ENCODE data around the gene SAMHD1. TPM values are rescaled to one million over a fixed set of nuclear protein-coding genes. Genes with fewer than 3 reads are reported as not detected.
"Not testable (repeated sequence)": the region's sequence is repeated elsewhere in the genome, so short reads cannot be mapped to it uniquely, and the experiment has no call there.

The SAMHD1 gene
- total RNA-seq, 1 donor from 2014 or later = 45.7 TPM

GRCh38 chr20:36924167-36925045 lies 27.1 kb downstream of the SAMHD1 start:
- H3K27ac Mint-ChIP-seq = peak overlapping the region; percentile 13
- H3K27me3 Mint-ChIP-seq (ENCODE audit: low read depth) = no peaks in the 10 kb centered on the region
- H3K36me3 Mint-ChIP-seq (ENCODE audit: low read depth) = peaks cover 49% of the 10 kb centered on the region
- H3K4me1 Mint-ChIP-seq (ENCODE audit: low read depth) = peaks cover 5% of the 10 kb centered on the region
- no peaks in the 10 kb centered on the region for H3K9me3 Mint-ChIP-seq
- no peak for DNase-seq (ENCODE audit: low spot score)
- intact Hi-C loops (cut with micrococcal nuclease) = no loop called here
- H3K4me3 Mint-ChIP-seq (ENCODE audit: low read depth) = no peak overlapping the region

GRCh38 chr20:36920334-36920730 lies 31.2 kb downstream of the SAMHD1 start:
- peaks cover 27% of the 10 kb centered on the region for H3K36me3 Mint-ChIP-seq (ENCODE audit: low read depth)
- no peak overlapping the region for H3K27ac Mint-ChIP-seq
- H3K27me3 Mint-ChIP-seq (ENCODE audit: low read depth) = no peaks in the 10 kb centered on the region
- H3K9me3 Mint-ChIP-seq = no peaks in the 10 kb centered on the region
- intact Hi-C loops (cut with micrococcal nuclease) = no loop called here
- peaks cover 5% of the 10 kb centered on the region for H3K4me1 Mint-ChIP-seq (ENCODE audit: low read depth)
- H3K4me3 Mint-ChIP-seq (ENCODE audit: low read depth) = no peak overlapping the region
- DNase-seq (ENCODE audit: low spot score) = no peak

GRCh38 chr20:36919715-36920333 lies 31.7 kb downstream of the SAMHD1 start:
- no peaks in the 10 kb centered on the region for H3K27me3 Mint-ChIP-seq (ENCODE audit: low read depth)
- peaks cover 5% of the 10 kb centered on the region for H3K4me1 Mint-ChIP-seq (ENCODE audit: low read depth)
- H3K36me3 Mint-ChIP-seq (ENCODE audit: low read depth) = peaks cover 32% of the 10 kb centered on the region
- no peak overlapping the region for H3K4me3 Mint-ChIP-seq (ENCODE audit: low read depth)
- no peaks in the 10 kb centered on the region for H3K9me3 Mint-ChIP-seq
- intact Hi-C loops (cut with micrococcal nuclease) = no loop called here
- H3K27ac Mint-ChIP-seq = peak overlapping the region; percentile 33
- no peak for DNase-seq (ENCODE audit: low spot score)

DNA sequence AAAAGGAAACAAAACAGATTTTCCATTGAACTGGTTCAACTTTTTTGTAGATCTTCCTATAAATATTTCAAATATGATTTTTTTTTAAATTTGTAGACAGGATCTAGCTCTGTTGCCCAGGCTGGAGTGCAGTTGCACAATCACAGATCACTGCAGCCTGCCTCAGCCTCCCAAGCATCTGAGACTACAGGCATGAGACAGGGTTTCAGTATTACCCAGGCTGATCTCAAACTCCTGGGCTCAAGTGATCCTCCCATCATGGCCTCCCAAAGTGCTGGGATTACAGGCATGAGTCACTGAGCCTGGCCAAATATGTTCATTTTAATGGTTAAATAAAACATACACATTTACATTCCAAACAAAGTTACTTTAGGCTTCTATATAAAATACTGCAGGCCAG lies 33.6 kb downstream of the SAMHD1 start:
- Mint-ChIP-seq H3K36me3 (ENCODE audit: low read depth) (peaks cover 30% of the 10 kb centered on the region), H3K27ac (no peak overlapping the region), H3K4me3 (ENCODE audit: low read depth) (no peak overlapping the region), H3K9me3 (no peaks in the 10 kb centered on the region), H3K4me1 (ENCODE audit: low read depth) (peaks cover 2% of the 10 kb centered on the region), H3K27me3 (ENCODE audit: low read depth) (no peaks in the 10 kb centered on the region)
- intact Hi-C loops (cut with micrococcal nuclease) = no loop called here
- DNase-seq (ENCODE audit: low spot score) = no peak

DNA sequence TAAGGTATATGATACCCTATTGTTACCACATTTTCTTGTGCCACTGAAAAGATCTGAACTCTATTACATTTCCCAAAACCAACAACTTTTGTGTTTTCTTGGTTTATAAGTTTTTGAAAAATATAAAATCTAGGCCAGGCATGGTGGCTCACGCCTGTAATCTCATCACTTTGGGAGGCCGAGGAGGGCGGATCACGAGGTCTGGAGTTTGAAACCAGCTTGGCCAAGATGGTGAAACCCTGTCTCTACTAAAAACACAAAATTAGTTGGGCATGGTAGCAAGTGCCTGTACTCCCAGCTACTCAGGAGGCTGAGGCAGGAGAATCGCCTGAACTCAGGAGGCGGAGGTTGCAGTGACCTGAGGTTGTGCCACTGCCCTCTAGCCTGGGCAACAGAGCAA lies 34.3 kb downstream of the SAMHD1 start:
- intact Hi-C loops (cut with micrococcal nuclease) = no loop called here
- Mint-ChIP-seq H3K4me1 (ENCODE audit: low read depth) (peaks cover 2% of the 10 kb centered on the region), H3K27me3 (ENCODE audit: low read depth) (no peaks in the 10 kb centered on the region), H3K36me3 (ENCODE audit: low read depth) (peaks cover 33% of the 10 kb centered on the region), H3K27ac (no peak overlapping the region), H3K4me3 (ENCODE audit: low read depth) (no peak overlapping the region), H3K9me3 (no peaks in the 10 kb centered on the region)
- no peak for DNase-seq (ENCODE audit: low spot score)

DNA sequence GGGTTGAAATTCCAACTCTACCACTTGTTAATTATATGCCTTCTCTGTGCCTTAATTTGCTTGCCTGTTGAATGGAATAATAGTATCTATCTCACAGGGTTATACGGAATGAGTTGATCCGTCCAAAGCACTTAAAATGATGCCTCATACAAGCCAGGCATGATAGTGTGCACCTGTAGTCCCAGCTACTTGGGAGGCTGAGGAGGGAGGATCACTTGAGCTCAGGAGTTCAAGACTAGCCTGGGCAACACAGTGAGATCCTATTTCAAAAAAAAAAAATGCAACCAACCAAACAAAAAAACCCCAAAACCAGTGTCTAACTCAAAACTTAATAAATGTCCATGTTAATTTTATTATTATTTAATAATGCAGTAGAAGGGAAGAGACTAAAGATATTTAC lies 35.3 kb downstream of the SAMHD1 start:
- H3K36me3 Mint-ChIP-seq (ENCODE audit: low read depth) = peaks cover 43% of the 10 kb centered on the region
- H3K27ac Mint-ChIP-seq = no peak overlapping the region
- H3K27me3 Mint-ChIP-seq (ENCODE audit: low read depth) = no peaks in the 10 kb centered on the region
- intact Hi-C loops (cut with micrococcal nuclease) = no loop called here
- no peaks in the 10 kb centered on the region for H3K9me3 Mint-ChIP-seq
- H3K4me1 Mint-ChIP-seq (ENCODE audit: low read depth) = peaks cover 2% of the 10 kb centered on the region
- H3K4me3 Mint-ChIP-seq (ENCODE audit: low read depth) = no peak overlapping the region
- DNase-seq (ENCODE audit: low spot score) = no peak

- Mint-ChIP-seq H3K9me3 (no peaks in the 10 kb centered on the region), H3K4me1 (ENCODE audit: low read depth) (peaks cover 10% of the 10 kb centered on the region), H3K36me3 (ENCODE audit: low read depth) (peaks cover 49% of the 10 kb centered on the region), H3K27ac (no peak overlapping the region), H3K4me3 (ENCODE audit: low read depth) (no peak overlapping the region), H3K27me3 (ENCODE audit: low read depth) (no peaks in the 10 kb centered on the region)
- DNase-seq (ENCODE audit: low spot score) = no peak
- intact Hi-C loops (cut with micrococcal nuclease) = no loop called here
Observed at GRCh38 chr20:36908603-36909002, 42.9 kb downstream of the SAMHD1 start.

- H3K27ac Mint-ChIP-seq; intact Hi-C loops (cut with micrococcal nuclease); DNase-seq (ENCODE audit: low spot score); H3K9me3 Mint-ChIP-seq; H3K27me3 Mint-ChIP-seq (ENCODE audit: low read depth); H3K4me3 Mint-ChIP-seq (ENCODE audit: low read depth): not testable (repeated sequence)
- peaks cover 51% of the 10 kb centered on the region for H3K36me3 Mint-ChIP-seq (ENCODE audit: low read depth)
- peaks cover 10% of the 10 kb centered on the region for H3K4me1 Mint-ChIP-seq (ENCODE audit: low read depth)
Observed at GRCh38 chr20:36906086-36906485, 45.4 kb downstream of the SAMHD1 start.

- H3K27ac Mint-ChIP-seq; intact Hi-C loops (cut with micrococcal nuclease); H3K4me3 Mint-ChIP-seq (ENCODE audit: low read depth); H3K27me3 Mint-ChIP-seq (ENCODE audit: low read depth); H3K9me3 Mint-ChIP-seq; DNase-seq (ENCODE audit: low spot score): not testable (repeated sequence)
- peaks cover 53% of the 10 kb centered on the region for H3K36me3 Mint-ChIP-seq (ENCODE audit: low read depth)
- peaks cover 10% of the 10 kb centered on the region for H3K4me1 Mint-ChIP-seq (ENCODE audit: low read depth)
Observed at GRCh38 chr20:36905566-36905965, 45.9 kb downstream of the SAMHD1 start.

GRCh38 chr20:36904690-36905089 lies 46.8 kb downstream of the SAMHD1 start:
- Mint-ChIP-seq H3K4me1 (ENCODE audit: low read depth) (peaks cover 10% of the 10 kb centered on the region), H3K27ac (peak overlapping the region; percentile 43), H3K4me3 (ENCODE audit: low read depth) (no peak overlapping the region), H3K9me3 (no peaks in the 10 kb centered on the region), H3K27me3 (ENCODE audit: low read depth) (no peaks in the 10 kb centered on the region), H3K36me3 (ENCODE audit: low read depth) (peaks cover 50% of the 10 kb centered on the region)
- intact Hi-C loops (cut with micrococcal nuclease) = no loop called here
- no peak for DNase-seq (ENCODE audit: low spot score)

DNA sequence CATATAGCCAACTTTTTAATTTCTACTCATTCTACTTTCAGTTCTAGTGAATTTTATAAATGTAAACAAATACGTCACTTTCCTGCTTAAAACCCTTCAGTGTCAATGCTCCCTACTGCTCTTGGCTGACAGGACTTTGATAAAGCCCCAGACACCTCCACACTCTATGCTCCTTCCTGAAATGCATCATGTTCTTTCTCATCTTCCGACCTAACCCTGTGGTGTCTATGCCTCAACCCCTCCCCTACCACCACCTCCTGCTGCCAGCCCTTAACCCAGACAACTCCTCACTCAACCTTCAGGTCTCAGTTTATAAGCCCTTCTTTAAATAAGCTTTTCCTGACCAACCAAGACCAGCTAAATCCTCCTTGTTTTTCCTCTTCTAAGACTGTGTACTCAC lies 56.5 kb downstream of the SAMHD1 start:
- Mint-ChIP-seq H3K27ac (peak overlapping the region; percentile 82), H3K4me3 (ENCODE audit: low read depth) (no peak overlapping the region), H3K27me3 (ENCODE audit: low read depth) (no peaks in the 10 kb centered on the region), H3K4me1 (ENCODE audit: low read depth) (peaks cover 4% of the 10 kb centered on the region), H3K36me3 (ENCODE audit: low read depth) (peaks cover 74% of the 10 kb centered on the region), H3K9me3 (no peaks in the 10 kb centered on the region)
- intact Hi-C loops (cut with micrococcal nuclease) = no loop called here
- DNase-seq (ENCODE audit: low spot score) = no peak

GRCh38 chr20:36893801-36894200 lies 57.7 kb downstream of the SAMHD1 start:
- no peak for DNase-seq (ENCODE audit: low spot score)
- H3K27ac Mint-ChIP-seq = no peak overlapping the region
- H3K27me3 Mint-ChIP-seq (ENCODE audit: low read depth) = no peaks in the 10 kb centered on the region
- H3K4me3 Mint-ChIP-seq (ENCODE audit: low read depth) = no peak overlapping the region
- H3K36me3 Mint-ChIP-seq (ENCODE audit: low read depth) = peaks cover 74% of the 10 kb centered on the region
- intact Hi-C loops (cut with micrococcal nuclease) = no loop called here
- peaks cover 4% of the 10 kb centered on the region for H3K4me1 Mint-ChIP-seq (ENCODE audit: low read depth)
- H3K9me3 Mint-ChIP-seq = no peaks in the 10 kb centered on the region

GRCh38 chr20:36891211-36891610 lies 60.3 kb downstream of the SAMHD1 start:
- Mint-ChIP-seq H3K9me3 (no peaks in the 10 kb centered on the region), H3K36me3 (ENCODE audit: low read depth) (peaks cover 52% of the 10 kb centered on the region), H3K27ac (no peak overlapping the region), H3K4me3 (ENCODE audit: low read depth) (no peak overlapping the region), H3K27me3 (ENCODE audit: low read depth) (no peaks in the 10 kb centered on the region), H3K4me1 (ENCODE audit: low read depth) (peaks cover 10% of the 10 kb centered on the region)
- DNase-seq (ENCODE audit: low spot score) = no peak
- intact Hi-C loops (cut with micrococcal nuclease) = no loop called here

All from activated T-helper 2 cell treated with anti-CD3 and anti-CD28 coated beads, Interferon-gamma antibody, Interleukin-2, Interleukin-4, amounts not matched to agents 10 μg/mL and 5 μg/mL and 100 μg/mL, durations not matched to agents 14 hours and 24 hours and 36 hours (primary cell).